Measurements from ENCODE around the gene U2AF2.

DNA sequence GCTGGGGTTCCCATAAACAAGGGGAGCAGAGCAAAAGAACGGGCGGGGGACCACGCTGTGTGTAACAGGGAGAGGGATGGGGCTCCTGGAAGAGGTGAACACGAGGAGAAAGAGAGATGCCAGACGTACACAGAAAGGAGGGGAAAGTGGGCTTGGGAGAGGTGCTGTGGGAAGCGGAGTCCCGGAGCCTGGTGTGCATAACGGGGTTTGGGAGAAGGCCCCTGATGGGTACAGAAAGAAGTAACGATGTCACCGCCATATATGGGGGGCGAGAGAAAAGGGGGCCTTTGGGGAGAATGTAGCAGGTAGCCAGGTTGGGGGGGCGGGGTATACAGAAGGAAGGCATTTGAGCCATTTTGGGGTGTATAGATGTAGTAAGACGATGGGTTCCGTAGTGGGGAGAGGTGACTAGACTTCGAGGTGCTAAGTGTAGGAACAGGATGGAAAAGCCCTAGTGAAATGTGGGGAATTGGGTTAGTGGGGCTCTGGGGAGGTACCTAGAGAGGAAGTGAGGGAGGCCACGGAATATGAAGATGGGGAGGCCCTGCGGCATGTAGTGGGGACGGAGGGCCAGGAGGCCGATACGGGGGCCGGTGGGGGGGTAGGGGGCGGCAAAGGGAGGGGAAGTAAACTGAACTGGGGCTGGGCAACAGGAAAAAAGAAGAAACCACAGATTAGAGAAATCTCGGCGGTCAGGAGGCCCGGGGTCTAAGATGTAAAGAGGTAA, 13.2 kb upstream of the U2AF2 start:
- TF ChIP-seq, protein P1, sequence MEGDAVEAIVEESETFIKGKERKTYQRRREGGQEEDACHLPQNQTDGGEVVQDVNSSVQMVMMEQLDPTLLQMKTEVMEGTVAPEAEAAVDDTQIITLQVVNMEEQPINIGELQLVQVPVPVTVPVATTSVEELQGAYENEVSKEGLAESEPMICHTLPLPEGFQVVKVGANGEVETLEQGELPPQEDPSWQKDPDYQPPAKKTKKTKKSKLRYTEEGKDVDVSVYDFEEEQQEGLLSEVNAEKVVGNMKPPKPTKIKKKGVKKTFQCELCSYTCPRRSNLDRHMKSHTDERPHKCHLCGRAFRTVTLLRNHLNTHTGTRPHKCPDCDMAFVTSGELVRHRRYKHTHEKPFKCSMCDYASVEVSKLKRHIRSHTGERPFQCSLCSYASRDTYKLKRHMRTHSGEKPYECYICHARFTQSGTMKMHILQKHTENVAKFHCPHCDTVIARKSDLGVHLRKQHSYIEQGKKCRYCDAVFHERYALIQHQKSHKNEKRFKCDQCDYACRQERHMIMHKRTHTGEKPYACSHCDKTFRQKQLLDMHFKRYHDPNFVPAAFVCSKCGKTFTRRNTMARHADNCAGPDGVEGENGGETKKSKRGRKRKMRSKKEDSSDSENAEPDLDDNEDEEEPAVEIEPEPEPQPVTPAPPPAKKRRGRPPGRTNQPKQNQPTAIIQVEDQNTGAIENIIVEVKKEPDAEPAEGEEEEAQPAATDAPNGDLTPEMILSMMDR (conservative IDR thresholded peaks at IDR 0.05; ENCODE audit: low read depth in 2 of 2): no peak
- TF ChIP-seq REST (IDR thresholded peaks at IDR 0.05; ENCODE audit: unreplicated experiment) (no peak), POLR2AphosphoS5 (IDR thresholded peaks at IDR 0.05; ENCODE audit: low read depth) (no peak; the same call in 1 of the 2 replicates), ZNF331 (CRISPR knock-in tag; IDR thresholded peaks at IDR 0.05; ENCODE audit: low read depth) (no peak)

Data from GM23338 (cell line).